Measurements from ENCODE around the gene GPC5.
A peak's percentile ranks its signal among the peaks of the same experiment; 100 is the strongest.

GPC5 gene

GRCh38 chr13:92135509-92135908, 737.1 kb downstream of the GPC5 start:
- FAIRE-seq (no peak), DNase-seq (ENCODE audit: low spot score) (no peak)

DNA sequence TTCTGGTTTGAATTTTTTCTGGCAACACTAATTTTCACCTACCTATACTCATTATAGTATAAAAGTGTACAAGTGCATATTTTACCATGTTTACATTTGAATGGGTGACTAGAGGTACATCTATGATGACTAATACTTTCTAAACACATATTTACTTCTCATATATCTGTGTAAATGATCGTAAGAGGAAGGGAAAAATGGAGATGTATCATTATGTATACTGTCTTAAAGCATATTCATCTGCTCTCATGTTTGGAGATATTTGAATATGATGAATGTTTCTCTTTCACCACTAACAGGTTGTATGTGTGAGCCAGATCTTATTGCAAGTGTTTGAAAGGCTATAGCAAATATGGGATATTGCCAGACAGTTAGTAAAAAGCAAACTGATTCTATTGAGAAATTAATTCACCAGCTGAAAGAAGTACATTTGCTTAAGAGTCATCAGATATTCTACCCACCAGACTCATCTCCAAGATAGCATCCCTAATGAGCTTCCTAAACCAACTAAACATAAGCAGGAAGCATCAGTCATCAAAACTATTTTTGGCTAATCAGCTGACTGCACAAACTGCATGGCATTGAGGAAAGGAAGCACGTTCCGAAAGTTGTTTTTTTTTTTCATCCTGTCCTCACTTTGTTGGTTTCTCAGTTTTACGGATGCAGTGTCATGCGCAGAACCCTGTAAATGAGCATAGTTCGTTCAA, 738.2 kb downstream of the GPC5 start:
- no peak for DNase-seq (ENCODE audit: low spot score)
- no peak for FAIRE-seq

GRCh38 chr13:92137520-92137919, 739.1 kb downstream of the GPC5 start:
- no peak for FAIRE-seq

DNA sequence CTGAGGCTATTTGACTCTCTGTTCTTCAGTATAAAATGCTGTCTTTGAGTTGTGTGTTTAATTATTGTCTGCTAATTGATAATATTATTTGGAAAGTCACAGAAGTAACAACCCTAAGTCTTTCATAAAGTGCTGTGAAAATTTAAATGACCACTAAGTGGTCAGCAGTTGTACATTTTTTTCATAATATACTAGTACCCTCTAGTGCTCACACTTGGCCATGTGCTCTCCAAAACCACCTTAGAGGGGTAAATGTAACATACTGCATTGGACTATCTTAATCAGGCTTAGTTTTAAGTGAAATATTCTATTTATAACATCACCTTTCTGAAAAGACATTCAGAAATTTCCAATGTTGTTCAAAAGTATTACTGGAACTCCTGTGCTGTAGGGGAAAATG, 745.3 kb downstream of the GPC5 start:
- FAIRE-seq (no peak), DNase-seq (ENCODE audit: low spot score) (no peak)

More at GRCh38 chr13:92137520-92137919, 739.1 kb downstream of the GPC5 start:
- no peak for DNase-seq (ENCODE audit: low spot score)

DNA sequence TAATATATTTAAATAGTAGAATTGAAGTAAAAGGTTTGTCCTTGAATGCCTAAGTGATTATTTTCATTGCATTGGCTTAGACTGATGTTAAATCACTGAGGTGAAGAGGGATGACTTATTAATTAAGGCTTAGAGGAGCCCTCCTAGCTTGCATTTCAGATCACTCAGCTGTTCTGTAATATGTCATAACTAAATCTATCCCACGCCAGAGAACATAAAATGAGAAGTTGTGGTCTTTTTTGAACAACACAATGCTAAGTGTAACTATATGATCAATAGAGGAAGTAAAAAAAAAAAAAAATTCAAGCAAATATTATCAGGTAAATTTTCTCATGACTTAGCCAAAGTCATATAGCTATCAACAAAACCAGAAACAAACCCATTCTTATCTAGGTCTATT, 752.2 kb downstream of the GPC5 start:
- DNase-seq (ENCODE audit: low spot score) (no peak), FAIRE-seq (no peak)

DNA sequence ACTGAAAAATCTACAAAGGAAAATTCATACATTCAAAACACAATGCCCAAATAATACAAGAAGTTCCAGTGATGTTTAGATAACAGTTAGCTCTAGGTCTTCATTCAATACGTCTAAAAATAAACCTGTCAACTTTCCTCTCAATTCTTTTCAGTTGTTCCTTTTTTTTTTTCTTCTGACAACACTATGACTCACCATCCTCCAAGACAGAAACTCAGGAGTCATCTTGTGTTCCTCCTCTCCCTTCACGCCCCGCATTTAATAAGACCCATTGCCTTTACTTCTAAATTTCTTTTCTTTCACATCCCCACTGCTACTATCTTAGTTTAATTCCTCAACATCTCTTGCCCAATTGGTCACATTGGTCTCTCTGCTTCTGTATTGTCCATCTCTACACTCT, 759.9 kb downstream of the GPC5 start:
- FAIRE-seq = no peak
- no peak for DNase-seq (ENCODE audit: low spot score)

DNA sequence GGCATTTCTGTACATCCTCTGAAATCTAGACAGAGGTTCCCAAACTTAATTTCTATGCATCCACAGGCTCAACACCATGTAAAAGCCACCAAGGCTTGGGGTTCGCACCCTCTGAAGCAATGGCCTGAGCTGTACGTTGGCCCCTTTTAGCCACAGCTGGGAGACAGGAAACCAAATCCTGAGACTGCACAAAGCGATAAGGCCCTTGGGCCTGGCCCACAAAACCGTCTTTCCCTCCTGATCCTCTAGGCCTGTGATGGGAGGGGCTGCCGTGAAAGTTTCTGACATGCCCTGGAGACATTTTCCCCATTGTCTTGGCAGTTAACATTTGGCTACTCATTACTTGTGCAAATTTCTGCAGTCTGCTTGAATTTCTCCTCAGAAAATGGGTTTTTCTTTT, 766.4 kb downstream of the GPC5 start:
- FAIRE-seq = no peak
- no peak for DNase-seq (ENCODE audit: low spot score)

DNA sequence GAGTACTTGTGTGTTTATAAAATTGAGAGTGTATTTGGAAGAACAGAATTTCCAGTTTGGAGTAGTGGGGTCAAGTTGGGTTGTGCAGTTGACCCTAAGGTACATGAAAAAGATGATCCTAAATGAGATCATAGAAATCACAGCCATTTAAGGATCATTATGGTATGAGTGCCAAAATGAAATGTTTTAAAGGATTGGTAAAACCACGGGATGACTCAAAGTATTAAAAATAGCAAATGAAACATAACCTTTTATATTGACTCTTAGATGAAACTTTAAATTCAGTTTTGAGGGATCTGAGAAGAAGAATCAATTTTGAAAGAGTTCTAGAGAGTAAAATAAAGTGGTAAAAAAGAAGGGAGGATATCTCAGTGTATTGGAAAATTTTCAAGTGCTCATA, 773.8 kb downstream of the GPC5 start:
- no peak for DNase-seq (ENCODE audit: low spot score)
- FAIRE-seq = no peak

GRCh38 chr13:92173254-92173653, 774.8 kb downstream of the GPC5 start:
- DNase-seq (ENCODE audit: low spot score) (no peak), FAIRE-seq (no peak)

DNA sequence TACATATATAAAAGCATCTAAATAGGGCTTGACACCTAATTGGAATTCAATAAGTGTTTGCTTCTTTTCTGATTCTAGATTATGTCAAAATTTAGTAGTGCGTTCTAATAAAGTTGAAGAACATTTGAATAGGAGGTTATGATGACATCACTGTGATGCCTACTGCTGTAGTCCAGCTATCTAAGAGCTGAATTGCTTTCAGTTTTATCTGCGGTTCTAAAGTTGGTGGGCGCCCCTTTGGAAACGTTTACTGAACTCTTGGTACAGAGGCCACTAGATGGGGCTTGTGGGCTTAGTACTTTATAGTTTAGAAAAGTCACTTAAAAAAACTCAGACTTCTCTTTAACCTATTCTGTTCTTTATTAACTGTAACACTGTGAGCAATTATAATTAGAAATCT, 776.9 kb downstream of the GPC5 start:
- no peak for FAIRE-seq
- DNase-seq (ENCODE audit: low spot score) = peak; percentile 5

GRCh38 chr13:92177966-92178365, 779.5 kb downstream of the GPC5 start:
- DNase-seq (ENCODE audit: low spot score) (no peak), FAIRE-seq (no peak)

- DNase-seq (ENCODE audit: low spot score) = no peak
- no peak for FAIRE-seq
These were observed 780.8 kb downstream of the GPC5 start for GRCh38 chr13:92179223-92179622.

- FAIRE-seq (peak; percentile 51), DNase-seq (ENCODE audit: low spot score) (peak; percentile 9)
These were observed 789.1 kb downstream of the GPC5 start for GRCh38 chr13:92187378-92187989.

- DNase-seq (ENCODE audit: low spot score) (no peak), FAIRE-seq (no peak)
These were observed 790.2 kb downstream of the GPC5 start for GRCh38 chr13:92188574-92188973.

DNA sequence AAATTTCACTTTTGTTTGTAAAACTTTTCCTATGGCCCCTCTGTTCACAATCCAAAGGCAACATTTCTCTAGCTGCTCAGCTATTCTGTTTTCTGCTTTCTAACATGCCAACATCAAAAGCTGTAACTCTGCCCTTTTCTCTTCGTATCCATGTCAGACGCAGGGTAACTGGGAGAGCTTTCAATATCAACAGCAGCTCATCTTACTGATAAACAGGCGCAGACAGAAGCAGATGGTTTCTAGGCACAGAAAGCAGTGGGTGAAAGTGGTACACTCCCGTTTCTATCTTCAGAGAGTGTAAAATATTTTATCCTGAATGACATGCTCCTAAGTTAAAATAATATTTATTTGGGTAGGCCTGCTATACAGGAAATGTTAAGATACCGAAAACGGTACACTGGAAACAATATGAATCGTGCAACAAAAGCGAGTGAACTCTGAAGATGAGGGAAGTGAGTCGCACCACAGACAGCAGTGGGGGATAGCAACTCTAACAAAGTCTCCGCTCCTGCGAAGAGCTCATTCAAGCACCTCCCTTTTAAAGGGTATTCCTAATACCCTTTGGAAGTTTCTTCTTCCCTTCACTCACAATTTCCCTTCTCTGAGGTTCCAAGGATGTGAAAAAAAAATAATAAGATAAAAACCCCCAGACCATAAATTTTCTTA, 798.3 kb downstream of the GPC5 start:
- no peak for FAIRE-seq
- no peak for DNase-seq (ENCODE audit: low spot score)

GRCh38 chr13:92197669-92198068, 799.2 kb downstream of the GPC5 start:
- no peak for FAIRE-seq
- DNase-seq (ENCODE audit: low spot score) = no peak

DNA sequence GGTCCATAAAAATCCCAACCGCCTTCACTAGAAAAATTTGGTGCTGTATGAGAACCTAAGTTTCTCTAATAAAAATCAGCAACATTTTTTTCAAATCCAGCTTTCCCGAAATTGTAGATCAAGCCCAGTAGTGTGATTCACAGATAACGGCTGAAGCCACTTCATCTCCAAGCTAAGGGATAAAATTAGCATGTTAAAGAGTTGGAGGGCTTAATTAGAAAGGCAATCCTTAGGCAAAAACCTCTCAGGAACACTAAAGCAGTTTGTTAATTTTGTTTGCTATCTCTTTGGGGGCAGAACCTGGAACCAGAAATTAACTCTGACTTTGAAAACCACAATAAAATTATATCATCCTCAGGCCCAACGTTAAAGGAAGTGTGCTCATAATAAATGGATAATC, 820.2 kb downstream of the GPC5 start:
- FAIRE-seq = no peak
- DNase-seq (ENCODE audit: low spot score) = no peak

- FAIRE-seq (no peak), DNase-seq (ENCODE audit: low spot score) (no peak)
These were observed 823.5 kb downstream of the GPC5 start for GRCh38 chr13:92221916-92222315.

- no peak for FAIRE-seq
- DNase-seq (ENCODE audit: low spot score) = no peak
These were observed 825.8 kb downstream of the GPC5 start for GRCh38 chr13:92224052-92224821.

GRCh38 chr13:92224825-92225224, 826.4 kb downstream of the GPC5 start:
- DNase-seq (ENCODE audit: low spot score) = no peak
- FAIRE-seq = no peak

DNA sequence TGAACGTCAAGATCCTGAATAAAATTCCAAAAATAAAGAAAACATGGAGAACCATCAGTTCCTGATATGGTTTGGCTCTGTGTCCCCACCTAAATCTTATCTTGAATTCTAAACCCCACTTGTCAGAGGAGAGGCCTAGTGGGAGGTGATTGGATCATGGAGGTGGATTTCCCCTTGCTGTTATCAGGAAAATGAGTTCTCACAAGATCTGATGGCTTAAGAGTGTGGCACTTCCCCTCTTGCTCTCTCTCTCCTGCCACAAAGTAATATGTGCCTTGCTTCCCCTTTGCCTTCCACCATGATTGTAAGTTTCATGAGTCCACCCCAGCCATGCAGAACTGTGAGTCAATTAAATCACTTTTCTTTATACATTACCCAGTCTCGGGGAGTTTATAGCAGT, 827.4 kb downstream of the GPC5 start:
- FAIRE-seq (no peak), DNase-seq (ENCODE audit: low spot score) (no peak)

- no peak for DNase-seq (ENCODE audit: low spot score)
- no peak for FAIRE-seq
These were observed 834.5 kb downstream of the GPC5 start for GRCh38 chr13:92232871-92233270.
